Ovary (tissue), 3 donors: ENCODE measurements around the gene RAC2.

Experiments used
- EP300 ChIP-seq: sonication (generic); formaldehyde crosslinking; IDR thresholded peaks from one replicate; pipeline ENCODE4 v1.6.1; 2017; ENCODE audit warnings: antibody characterized with exemption
- POLR2A ChIP-seq: fragments of 450-650 bp; IDR thresholded peaks from one replicate; pipeline ENCODE4 v1.6.1; 2017; ENCODE audit warnings: antibody characterized with exemption, mild to moderate bottlenecking, moderate library complexity
- TF ChIP-seq, protein P1 (sequence below), 3 donors: fragments of 450-650 bp in 2 of 3; fragments of 200-600 bp in 1 of 3; IDR thresholded peaks; one replicate each; pipeline versions ENCODE4 v1.5.1 to v1.8.0; 2016 to 2022; ENCODE audit warnings: antibody characterized with exemption in 3 of 3, mild to moderate bottlenecking in 1 of 3
- donor health status: DM: no; HTN: no; CAD: no.

- TF ChIP-seq, protein P1, sequence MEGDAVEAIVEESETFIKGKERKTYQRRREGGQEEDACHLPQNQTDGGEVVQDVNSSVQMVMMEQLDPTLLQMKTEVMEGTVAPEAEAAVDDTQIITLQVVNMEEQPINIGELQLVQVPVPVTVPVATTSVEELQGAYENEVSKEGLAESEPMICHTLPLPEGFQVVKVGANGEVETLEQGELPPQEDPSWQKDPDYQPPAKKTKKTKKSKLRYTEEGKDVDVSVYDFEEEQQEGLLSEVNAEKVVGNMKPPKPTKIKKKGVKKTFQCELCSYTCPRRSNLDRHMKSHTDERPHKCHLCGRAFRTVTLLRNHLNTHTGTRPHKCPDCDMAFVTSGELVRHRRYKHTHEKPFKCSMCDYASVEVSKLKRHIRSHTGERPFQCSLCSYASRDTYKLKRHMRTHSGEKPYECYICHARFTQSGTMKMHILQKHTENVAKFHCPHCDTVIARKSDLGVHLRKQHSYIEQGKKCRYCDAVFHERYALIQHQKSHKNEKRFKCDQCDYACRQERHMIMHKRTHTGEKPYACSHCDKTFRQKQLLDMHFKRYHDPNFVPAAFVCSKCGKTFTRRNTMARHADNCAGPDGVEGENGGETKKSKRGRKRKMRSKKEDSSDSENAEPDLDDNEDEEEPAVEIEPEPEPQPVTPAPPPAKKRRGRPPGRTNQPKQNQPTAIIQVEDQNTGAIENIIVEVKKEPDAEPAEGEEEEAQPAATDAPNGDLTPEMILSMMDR (IDR thresholded peaks at IDR 0.05), result no peak
- TF ChIP-seq POLR2A (no peak), EP300 (no peak)
Observed at GRCh38 chr22:37202001-37202555, 42.0 kb downstream of the RAC2 start.
